ENCODE results near the gene TEN1.

DNA sequence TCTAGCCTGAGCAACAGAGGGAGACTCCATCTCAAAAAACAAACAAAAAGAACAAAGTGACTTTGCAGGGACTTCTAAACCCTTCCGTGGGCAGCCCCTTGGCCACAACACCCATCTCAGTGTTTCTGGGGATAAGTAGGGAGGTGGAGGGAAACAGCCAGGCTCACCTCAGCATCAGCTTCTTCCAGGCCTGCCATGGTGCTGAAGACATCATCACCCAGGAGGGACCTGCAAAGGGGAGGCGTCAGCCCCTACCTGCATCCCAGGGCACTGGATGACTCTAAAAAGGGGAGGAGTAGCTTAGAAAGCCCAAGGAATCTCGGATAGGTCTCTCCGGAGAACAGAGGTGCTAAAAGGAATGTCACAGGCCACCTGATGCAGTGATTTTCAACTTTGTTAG, 48.0 kb upstream of the TEN1 start:
- TF ChIP-seq TAF1 (IDR thresholded peaks at IDR 0.05; ENCODE audit: borderline replicate concordance, insufficient read depth, low read length) (no peak), SIN3A (IDR thresholded peaks at IDR 0.05; ENCODE audit: borderline replicate concordance, insufficient read depth, low read length) (no peak), REST (IDR thresholded peaks at IDR 0.05; ENCODE audit: insufficient read depth in 1 of 2, low read depth in 2 of 2, low read length in 2 of 2) (no peak)

Measured in PFSK-1 (cell line).